ENCODE measurements around the gene ARHGAP22.

ARHGAP22 gene

GRCh38 chr10:48526846-48527505 lies 77.9 kb downstream of the ARHGAP22 start:
- DNase-seq: no peak

- DNase-seq: no peak
Observed at GRCh38 chr10:48526011-48526821, 78.7 kb downstream of the ARHGAP22 start.

- no peak for DNase-seq
Observed at GRCh38 chr10:48525113-48525512, 79.8 kb downstream of the ARHGAP22 start.

DNA sequence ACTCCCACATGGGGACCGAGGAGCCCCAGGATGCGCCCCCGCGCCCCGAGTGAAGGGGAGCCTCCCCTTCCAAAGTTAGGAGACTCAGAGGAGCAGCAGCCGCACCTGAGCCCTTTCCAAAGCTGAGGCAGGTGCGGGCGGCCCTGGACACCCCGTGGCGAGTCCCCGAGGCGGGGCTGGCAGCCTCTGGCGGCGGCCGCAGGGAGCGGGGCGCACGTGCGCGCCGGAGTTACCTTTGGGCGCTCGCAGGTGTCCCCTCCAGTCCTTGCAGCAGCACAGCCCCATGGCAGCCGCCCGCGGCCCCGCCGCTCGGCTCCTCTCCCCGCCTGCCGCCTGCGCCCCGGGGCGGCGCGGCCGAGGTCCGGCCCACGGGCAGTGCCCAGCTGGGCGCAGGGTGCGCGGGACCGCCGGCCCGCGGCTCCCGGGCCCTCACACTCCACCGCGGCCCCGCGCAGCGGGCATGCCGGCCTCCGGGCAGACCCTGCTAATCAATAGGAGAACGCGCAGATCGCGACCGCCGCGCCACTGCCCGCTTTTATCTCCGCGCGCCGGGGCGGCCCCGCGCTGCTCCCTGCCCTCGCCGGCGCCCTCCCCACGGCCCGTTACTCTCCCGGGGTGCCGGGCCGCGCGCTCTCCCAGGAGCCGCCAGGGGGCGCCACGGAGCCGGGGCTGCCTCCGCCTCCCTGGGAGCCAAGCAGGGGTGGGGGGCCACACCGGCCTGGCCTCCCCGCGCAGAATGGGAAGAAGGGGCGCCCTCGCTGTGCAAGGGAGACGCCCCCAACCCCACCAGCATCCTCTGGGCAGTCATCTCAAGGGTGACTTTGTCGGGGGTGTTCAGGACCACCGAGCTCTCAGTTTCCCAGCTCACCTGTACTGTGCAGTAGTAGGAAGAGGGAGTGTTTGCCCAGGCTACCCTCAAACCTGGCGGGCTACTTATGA lies 80.8 kb downstream of the ARHGAP22 start:
- DNase-seq: no peak

GRCh38 chr10:48523212-48523819 lies 81.6 kb downstream of the ARHGAP22 start:
- DNase-seq: no peak

- no peak for DNase-seq
Observed at GRCh38 chr10:48522011-48522765, 82.7 kb downstream of the ARHGAP22 start.

DNA sequence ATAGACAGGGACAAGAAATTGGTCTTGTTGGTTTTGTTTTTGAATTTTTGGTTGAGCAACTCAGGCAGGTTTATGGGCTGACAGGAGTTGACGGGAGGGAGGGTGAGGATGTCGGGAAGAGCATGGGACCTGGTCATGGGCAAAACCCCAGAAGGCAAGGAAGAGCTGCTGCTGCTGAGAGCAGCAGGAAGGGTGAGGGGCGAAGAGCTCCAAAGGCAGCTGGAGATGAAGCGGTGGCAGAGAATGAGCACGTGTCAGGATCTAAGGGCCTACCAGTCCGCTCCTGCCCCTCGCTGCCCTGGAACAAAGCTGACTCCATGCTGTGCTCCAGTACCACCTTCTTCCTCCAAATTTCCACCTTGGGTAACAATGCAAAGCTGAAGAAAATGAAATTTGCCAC lies 84.3 kb downstream of the ARHGAP22 start:
- DNase-seq: no peak

DNA sequence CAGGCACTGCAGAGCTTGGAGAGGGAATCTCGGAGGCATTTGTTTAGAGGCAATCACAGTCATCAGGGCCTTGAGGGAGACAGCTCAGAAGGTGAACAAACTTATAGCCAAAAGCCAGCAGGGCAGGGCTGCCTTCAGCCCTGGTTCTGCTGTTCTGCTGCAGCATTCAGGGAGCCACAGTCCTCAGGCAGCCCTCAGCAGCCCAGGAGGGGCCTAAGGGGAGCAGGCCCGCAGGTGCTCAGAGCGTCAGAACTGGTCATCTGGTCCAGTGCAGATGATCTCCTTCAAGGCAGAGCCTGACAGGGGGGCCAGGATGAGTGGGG lies 84.7 kb downstream of the ARHGAP22 start:
- no peak for DNase-seq

DNA sequence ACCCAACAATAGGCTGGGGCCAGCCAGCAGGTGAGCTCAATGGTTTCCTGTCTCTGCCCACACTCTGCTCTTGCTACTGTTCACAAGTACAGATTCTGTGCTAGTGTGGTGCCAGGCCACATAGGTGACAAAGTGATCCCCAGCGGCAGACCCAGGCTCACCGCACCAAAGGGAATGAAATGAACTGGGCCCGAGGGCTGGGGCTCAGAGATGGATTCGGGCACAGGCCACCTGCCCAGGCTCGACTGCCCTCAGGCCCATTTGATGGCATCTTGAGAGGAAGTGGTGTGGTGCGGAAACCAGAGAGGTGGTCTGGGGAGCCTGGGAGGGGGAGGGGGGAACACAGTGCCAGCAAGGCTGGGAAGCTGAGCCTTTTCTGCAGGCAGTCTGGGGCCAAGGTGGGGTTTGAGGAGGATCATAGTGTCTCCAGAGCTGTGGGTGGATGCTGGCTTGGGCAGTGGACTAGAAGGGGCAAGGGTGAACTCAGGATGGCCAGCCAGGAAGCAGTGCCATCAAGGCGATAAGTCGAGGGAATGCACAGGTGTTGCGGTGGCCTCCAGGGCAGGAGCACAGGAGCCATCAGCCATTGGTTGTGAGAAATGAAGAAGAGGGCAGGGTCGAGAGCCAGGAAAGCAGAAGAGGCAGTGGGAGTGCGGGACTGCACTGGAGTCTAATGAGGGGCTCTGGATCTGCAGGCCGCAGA lies 85.2 kb downstream of the ARHGAP22 start:
- no peak for DNase-seq

DNA sequence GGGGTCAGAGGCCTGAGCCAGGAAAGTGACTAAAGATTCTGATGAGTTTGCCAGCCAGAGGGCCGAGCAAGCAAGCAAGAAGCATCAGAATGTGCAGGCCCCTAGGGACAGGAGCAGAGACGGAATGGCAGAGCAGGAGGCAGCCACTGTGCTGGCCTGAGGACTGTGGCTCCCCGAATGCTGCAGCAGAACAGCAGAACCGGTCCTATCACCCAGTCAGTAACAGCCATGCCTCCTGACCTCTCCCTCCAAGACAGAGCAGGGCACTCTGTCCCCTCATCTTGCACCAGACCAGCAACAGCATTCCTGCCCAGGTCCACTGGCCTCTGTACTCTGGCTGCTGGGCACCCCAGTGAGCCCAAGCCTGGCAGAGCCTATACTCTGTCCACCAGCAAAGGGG lies 85.9 kb downstream of the ARHGAP22 start:
- no peak for DNase-seq

DNA sequence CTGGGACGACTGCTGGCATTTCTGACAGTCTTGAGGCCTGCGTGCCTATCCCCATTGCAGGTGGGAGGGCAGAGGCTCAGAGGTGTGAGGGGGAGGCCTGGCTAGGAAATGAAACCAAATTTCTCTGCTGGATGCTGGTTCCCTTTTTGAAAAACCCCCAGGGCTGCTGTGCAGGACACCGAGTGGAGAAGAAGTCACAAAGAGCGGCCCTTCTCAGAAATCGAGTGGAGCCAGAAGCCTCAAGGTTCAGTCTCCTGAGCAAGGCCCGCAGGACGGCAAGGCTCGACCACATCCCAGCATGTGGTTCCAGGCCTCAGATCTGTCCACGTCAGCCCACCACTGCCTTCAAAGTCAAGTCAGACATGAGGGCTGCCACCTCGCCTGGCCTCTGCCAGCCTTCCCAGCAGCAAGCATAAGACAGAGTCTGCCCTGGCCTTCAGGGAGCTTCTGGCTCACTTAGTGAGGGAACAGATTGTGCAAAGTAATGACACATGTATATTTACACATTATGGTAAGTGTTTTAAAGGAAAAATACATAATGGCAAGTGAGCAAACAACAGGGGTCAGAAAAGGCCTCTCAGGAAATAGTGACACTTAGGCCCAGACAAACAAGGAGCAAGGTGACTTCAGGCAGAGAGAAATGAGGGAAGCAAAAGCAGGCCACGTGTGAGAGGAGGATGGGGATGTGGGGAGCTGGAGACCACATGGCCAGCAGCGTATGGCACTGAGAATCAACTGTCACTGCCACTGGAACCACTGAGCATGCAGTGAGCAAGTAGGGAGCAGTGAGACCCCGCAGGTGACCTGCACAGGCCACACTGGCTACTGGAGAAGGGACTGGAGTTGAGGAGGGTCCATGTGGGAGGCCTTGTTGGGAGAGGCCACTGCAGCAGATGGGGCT lies 86.7 kb downstream of the ARHGAP22 start:
- no peak for DNase-seq

DNA sequence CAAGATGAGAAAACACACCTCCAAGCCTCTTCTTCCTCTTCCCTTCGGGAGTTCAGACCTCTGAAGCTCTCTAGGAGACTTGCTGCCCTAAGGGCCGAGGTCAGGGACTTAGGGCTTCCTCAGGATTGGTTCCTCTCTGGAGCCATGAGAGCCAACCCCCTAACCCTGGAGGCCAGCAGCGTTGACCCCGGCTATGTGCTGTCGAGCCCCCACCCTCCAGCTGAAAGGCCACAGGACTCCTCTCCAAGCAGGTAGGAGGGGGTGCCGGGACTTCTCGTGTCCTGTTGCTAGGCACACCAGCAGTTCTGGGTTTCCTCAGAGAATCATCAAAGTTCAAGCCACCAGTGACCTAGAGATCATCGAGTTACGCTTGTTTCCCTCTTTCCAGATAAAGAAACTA lies 87.4 kb downstream of the ARHGAP22 start:
- no peak for DNase-seq

DNA sequence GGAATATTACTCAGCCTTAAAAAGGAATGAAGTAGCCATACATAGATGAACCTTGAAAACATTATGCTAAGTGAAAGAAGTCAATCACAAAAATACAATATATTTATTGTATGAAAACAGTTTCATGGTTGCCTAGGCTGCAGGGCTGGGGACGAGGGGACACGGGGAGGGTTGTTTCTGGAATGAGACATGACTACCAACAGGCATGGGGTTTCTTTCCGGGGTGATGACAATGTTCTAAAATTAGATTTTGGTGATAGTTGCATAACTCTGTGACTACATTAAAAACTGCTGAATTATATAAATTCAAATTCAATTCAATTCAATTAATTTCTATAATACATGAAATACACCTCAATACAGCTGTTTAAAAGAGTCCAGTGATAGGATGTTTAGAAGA lies 88.0 kb downstream of the ARHGAP22 start:
- DNase-seq: no peak

GRCh38 chr10:48514916-48515315 lies 90.0 kb downstream of the ARHGAP22 start:
- no peak for DNase-seq

- no peak for DNase-seq
Observed at GRCh38 chr10:48514255-48514654, 90.6 kb downstream of the ARHGAP22 start.

DNA sequence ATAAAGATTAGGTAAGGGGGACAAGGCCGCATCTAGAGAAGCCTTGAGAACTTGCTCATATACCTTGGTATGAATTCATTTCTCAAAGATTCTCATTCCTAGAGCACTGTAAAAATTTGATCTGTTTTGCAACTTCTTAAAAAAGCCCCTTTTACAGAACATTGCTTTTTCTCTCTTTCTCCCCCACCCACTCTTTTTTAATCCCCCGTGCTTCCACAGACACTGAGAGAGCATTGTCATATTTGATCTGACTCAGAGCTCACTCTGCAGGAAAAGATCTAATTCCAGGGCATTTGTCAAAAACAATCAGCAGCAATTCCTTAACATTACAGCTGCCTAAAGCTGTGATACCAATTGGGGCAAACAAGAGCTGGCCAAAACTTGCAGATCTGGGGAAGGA lies 92.0 kb downstream of the ARHGAP22 start:
- no peak for DNase-seq

- DNase-seq: no peak
Observed at GRCh38 chr10:48511875-48512231, 93.0 kb downstream of the ARHGAP22 start.

DNA sequence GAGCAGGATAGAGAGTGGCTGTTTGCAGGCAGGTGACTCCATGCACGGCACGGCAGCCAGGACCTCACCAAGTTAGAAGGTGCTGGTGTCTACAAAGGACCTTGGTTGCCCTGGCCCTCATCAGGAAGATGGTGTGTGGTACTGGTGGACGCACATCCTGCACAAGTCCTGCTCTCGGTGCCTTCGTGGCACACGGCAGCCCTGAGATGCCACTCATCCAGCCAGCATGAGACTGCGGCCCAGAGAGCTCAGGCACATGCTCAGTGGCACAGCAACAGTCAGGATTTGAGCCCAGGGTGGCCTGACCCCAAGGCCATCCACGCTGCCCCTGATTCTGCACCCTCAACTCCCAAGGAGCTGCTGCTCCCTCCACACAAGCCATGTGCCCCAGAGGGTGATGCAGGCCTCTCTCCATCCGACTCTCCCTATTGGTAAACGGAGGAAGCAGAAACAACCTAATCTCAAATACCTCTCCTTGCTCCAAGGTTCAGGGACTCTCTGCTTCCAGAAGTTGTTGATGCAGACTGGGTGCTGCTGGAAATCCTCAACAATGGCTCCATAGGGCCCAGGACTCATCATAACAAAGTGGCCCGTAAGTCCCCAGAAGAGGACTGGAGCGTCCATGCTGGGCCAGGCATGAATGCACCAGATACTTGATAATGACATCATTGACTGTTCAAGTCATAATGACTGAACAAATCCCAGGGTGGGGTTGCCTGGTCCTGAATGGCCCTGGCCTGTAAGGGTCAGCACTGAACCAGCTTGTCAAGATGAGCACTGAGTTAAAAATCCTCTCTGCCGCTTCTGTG lies 93.6 kb downstream of the ARHGAP22 start:
- no peak for DNase-seq

DNA sequence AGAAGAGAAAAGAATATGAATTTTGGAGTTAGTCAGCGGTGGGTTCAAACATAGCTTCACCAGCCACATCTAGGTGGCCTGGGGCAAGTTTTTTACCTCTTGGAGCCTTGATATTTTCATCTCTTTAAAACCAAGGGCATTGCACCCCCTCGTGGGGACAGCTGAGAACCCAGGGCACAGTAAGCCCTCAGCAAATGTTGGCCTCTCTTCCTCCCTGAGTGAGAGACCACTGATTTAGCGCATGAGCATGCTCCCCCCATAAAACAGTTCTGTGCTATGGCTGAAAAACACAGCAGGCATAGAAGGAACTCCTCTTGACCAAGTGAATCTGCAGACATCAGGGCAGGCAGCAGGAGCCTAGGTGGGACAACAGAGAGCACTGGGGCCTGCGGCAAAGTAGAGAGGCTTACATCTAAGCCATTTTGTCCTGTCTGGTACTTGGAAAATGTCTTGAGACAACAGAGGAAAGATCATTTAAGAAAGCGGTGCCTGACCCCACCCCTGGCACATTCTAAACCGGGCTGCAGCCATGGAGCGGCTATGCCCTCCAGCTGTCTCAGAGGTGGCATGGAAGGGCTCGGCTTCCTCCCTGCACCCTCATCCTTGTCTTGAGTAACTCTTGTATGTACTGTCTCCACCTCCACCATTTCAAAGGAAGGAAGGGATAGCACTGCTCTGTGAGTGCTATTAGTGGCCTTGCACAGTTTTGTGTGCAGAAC lies 94.7 kb downstream of the ARHGAP22 start:
- no peak for DNase-seq

All from activated CD4-positive, alpha-beta T cell treated with anti-CD3 and anti-CD28 coated beads, Interleukin-2, amount 50 U/mL, for 1 hour (primary cell).